Stimulated activated memory B cell treated with anti-CD40 and anti-IgM and Interleukin-4, amounts not matched to agents 10 μg/mL and 1 μg/mL and 100 μg/mL, for 72 hours (primary cell): ENCODE data around the gene IL3RA.
"Not testable (repeated sequence)": the region's sequence is repeated elsewhere in the genome, so short reads cannot be mapped to it uniquely, and the experiment has no call there.

ENCODE experiments used
- ATAC-seq: fragments of 150-1000 bp; cut with Tn5 transposase; 2 replicates; pipeline ENCODE4 v1.10.0; 2021
- H3K27ac Mint-ChIP-seq: one replicate; pipeline ENCODE4 v1.8.0; 2022; ENCODE audit warnings: mild to moderate bottlenecking, mixed read lengths
- H3K27me3 Mint-ChIP-seq: one replicate; pipeline ENCODE4 v1.8.0; 2022; ENCODE audit warnings: mixed read lengths
- H3K36me3 Mint-ChIP-seq: one replicate; pipeline ENCODE4 v1.8.0; 2022; ENCODE audit warnings: mixed read lengths
- H3K4me1 Mint-ChIP-seq: one replicate; pipeline ENCODE4 v1.8.0; 2022; ENCODE audit warnings: mixed read lengths
- H3K4me3 Mint-ChIP-seq: one replicate; pipeline ENCODE4 v1.8.0; 2022; ENCODE audit warnings: mild to moderate bottlenecking, moderate library complexity, mixed read lengths
- H3K9me3 Mint-ChIP-seq: one replicate; pipeline ENCODE4 v1.8.0; 2022; ENCODE audit warnings: mixed read lengths

Gene IL3RA

GRCh38 chrX:1316527-1316926, 20.1 kb upstream of the IL3RA start:
- ATAC-seq = no peak
- H3K27ac Mint-ChIP-seq = no peak overlapping the region
- peaks cover 11% of the 10 kb centered on the region for H3K4me1 Mint-ChIP-seq
- peaks cover 15% of the 10 kb centered on the region for H3K9me3 Mint-ChIP-seq
- no peaks in the 10 kb centered on the region for H3K36me3 Mint-ChIP-seq
- peaks cover 32% of the 10 kb centered on the region for H3K27me3 Mint-ChIP-seq
- H3K4me3 Mint-ChIP-seq = no peak overlapping the region

GRCh38 chrX:1321674-1322073, 14.9 kb upstream of the IL3RA start:
- Mint-ChIP-seq H3K4me3 (no peak overlapping the region), H3K27me3 (peaks cover 55% of the 10 kb centered on the region), H3K9me3 (peaks cover under 1% of the 10 kb centered on the region), H3K27ac (no peak overlapping the region), H3K4me1 (peaks cover 13% of the 10 kb centered on the region), H3K36me3 (no peaks in the 10 kb centered on the region)
- ATAC-seq = no peak

- H3K36me3 Mint-ChIP-seq = no peaks in the 10 kb centered on the region
- H3K4me1 Mint-ChIP-seq = peaks cover 11% of the 10 kb centered on the region
- ATAC-seq = no peak
- no peak overlapping the region for H3K27ac Mint-ChIP-seq
- peaks cover 51% of the 10 kb centered on the region for H3K27me3 Mint-ChIP-seq
- no peak overlapping the region for H3K4me3 Mint-ChIP-seq
- H3K9me3 Mint-ChIP-seq = no peaks in the 10 kb centered on the region
Measured at GRCh38 chrX:1322393-1322792, 14.2 kb upstream of the IL3RA start.

GRCh38 chrX:1323315-1323714, 13.3 kb upstream of the IL3RA start:
- no peaks in the 10 kb centered on the region for H3K9me3 Mint-ChIP-seq
- H3K27ac Mint-ChIP-seq = peak overlapping the region; percentile 16
- peaks cover 11% of the 10 kb centered on the region for H3K4me1 Mint-ChIP-seq
- H3K4me3 Mint-ChIP-seq = no peak overlapping the region
- no peaks in the 10 kb centered on the region for H3K36me3 Mint-ChIP-seq
- peaks cover 51% of the 10 kb centered on the region for H3K27me3 Mint-ChIP-seq
- ATAC-seq = peak; percentile 85

- peaks cover 53% of the 10 kb centered on the region for H3K27me3 Mint-ChIP-seq
- peak; percentile 31 for ATAC-seq
- no peaks in the 10 kb centered on the region for H3K9me3 Mint-ChIP-seq
- H3K27ac Mint-ChIP-seq = no peak overlapping the region
- H3K4me1 Mint-ChIP-seq = peaks cover 17% of the 10 kb centered on the region
- H3K36me3 Mint-ChIP-seq = no peaks in the 10 kb centered on the region
- H3K4me3 Mint-ChIP-seq = no peak overlapping the region
Measured at GRCh38 chrX:1325515-1326116, 11.0 kb upstream of the IL3RA start.

- Mint-ChIP-seq H3K4me1 (peaks cover 21% of the 10 kb centered on the region), H3K4me3 (no peak overlapping the region), H3K36me3 (no peaks in the 10 kb centered on the region), H3K27ac (no peak overlapping the region), H3K27me3 (peaks cover 50% of the 10 kb centered on the region), H3K9me3 (no peaks in the 10 kb centered on the region)
- peak; percentile 61 for ATAC-seq
Measured at GRCh38 chrX:1327651-1328304, 8.8 kb upstream of the IL3RA start.

GRCh38 chrX:1330605-1331004, 6.0 kb upstream of the IL3RA start:
- H3K27me3 Mint-ChIP-seq = peaks cover 34% of the 10 kb centered on the region
- ATAC-seq = peak; percentile 67
- no peaks in the 10 kb centered on the region for H3K36me3 Mint-ChIP-seq
- peaks cover 22% of the 10 kb centered on the region for H3K4me1 Mint-ChIP-seq
- no peak overlapping the region for H3K27ac Mint-ChIP-seq
- no peak overlapping the region for H3K4me3 Mint-ChIP-seq
- H3K9me3 Mint-ChIP-seq = no peaks in the 10 kb centered on the region

GRCh38 chrX:1332433-1332832, 4.2 kb upstream of the IL3RA start:
- ATAC-seq, H3K36me3 Mint-ChIP-seq, H3K27ac Mint-ChIP-seq, H3K9me3 Mint-ChIP-seq, H3K4me3 Mint-ChIP-seq: not testable (repeated sequence)
- Mint-ChIP-seq H3K4me1 (peaks cover 33% of the 10 kb centered on the region), H3K27me3 (peaks cover 52% of the 10 kb centered on the region)

- Mint-ChIP-seq H3K27ac (no peak overlapping the region), H3K4me1 (peaks cover 27% of the 10 kb centered on the region), H3K36me3 (no peaks in the 10 kb centered on the region), H3K9me3 (no peaks in the 10 kb centered on the region), H3K4me3 (no peak overlapping the region), H3K27me3 (peaks cover 40% of the 10 kb centered on the region)
- ATAC-seq = no peak
Measured at GRCh38 chrX:1334854-1335253, 1.7 kb upstream of the IL3RA start.

GRCh38 chrX:1336948-1337779, 579 bp downstream of the IL3RA start:
- H3K27ac Mint-ChIP-seq = peak overlapping the region; percentile 74
- peaks cover 5% of the 10 kb centered on the region for H3K9me3 Mint-ChIP-seq
- H3K4me3 Mint-ChIP-seq = peak overlapping the region; percentile 84
- ATAC-seq = peak; percentile 20
- peaks cover 7% of the 10 kb centered on the region for H3K36me3 Mint-ChIP-seq
- H3K4me1 Mint-ChIP-seq = peaks cover 17% of the 10 kb centered on the region
- H3K27me3 Mint-ChIP-seq = peaks cover 30% of the 10 kb centered on the region

- peaks cover 7% of the 10 kb centered on the region for H3K36me3 Mint-ChIP-seq
- peaks cover 5% of the 10 kb centered on the region for H3K9me3 Mint-ChIP-seq
- H3K4me1 Mint-ChIP-seq = peaks cover 4% of the 10 kb centered on the region
- peaks cover 8% of the 10 kb centered on the region for H3K27me3 Mint-ChIP-seq
- no peak for ATAC-seq
- no peak overlapping the region for H3K27ac Mint-ChIP-seq
- no peak overlapping the region for H3K4me3 Mint-ChIP-seq
Measured at GRCh38 chrX:1341545-1342184, 5.1 kb downstream of the IL3RA start.

GRCh38 chrX:1349606-1350005, 13.0 kb downstream of the IL3RA start:
- not testable (repeated sequence) for H3K9me3 Mint-ChIP-seq, H3K27ac Mint-ChIP-seq, H3K36me3 Mint-ChIP-seq, H3K4me1 Mint-ChIP-seq, ATAC-seq, H3K27me3 Mint-ChIP-seq, H3K4me3 Mint-ChIP-seq

GRCh38 chrX:1351981-1352714, 15.6 kb downstream of the IL3RA start:
- Mint-ChIP-seq H3K4me1 (peaks cover 7% of the 10 kb centered on the region), H3K27me3 (no peaks in the 10 kb centered on the region), H3K4me3 (no peak overlapping the region), H3K9me3 (peaks cover 4% of the 10 kb centered on the region), H3K36me3 (no peaks in the 10 kb centered on the region), H3K27ac (no peak overlapping the region)
- ATAC-seq = no peak

GRCh38 chrX:1354036-1355019, 17.7 kb downstream of the IL3RA start:
- Mint-ChIP-seq H3K4me3 (no peak overlapping the region), H3K36me3 (peaks cover 14% of the 10 kb centered on the region), H3K4me1 (peaks cover 7% of the 10 kb centered on the region), H3K27ac (no peak overlapping the region), H3K9me3 (peaks cover 6% of the 10 kb centered on the region), H3K27me3 (no peaks in the 10 kb centered on the region)
- no peak for ATAC-seq
